Tibial artery (tissue), 4 donors: Measurements from ENCODE around the gene MEX3D.

Experiments used
- DNase-seq, 2 donors: peaks; one replicate each; pipeline ENCODE4 v3.0.0-alpha.2; 2019
- H3K27ac ChIP-seq, 2 donors: fragments of 200-600 bp; sonication (generic) in 1 of 2; 1 replicate in 1 of 2; 2 replicates in 1 of 2; pipeline ENCODE4 v1.5.1; 2018 to 2019; ENCODE audit warnings: mild to moderate bottlenecking in 1 of 2
- H3K27me3 ChIP-seq, 2 donors: fragments of 200-600 bp; sonication (generic) in 1 of 2; one replicate each; pipeline versions ENCODE4 v1.5.1 to v1.6.0; 2016 to 2019
- H3K36me3 ChIP-seq, 3 donors: fragments of 200-600 bp; sonication (generic) in 2 of 3; one replicate each; pipeline ENCODE4 v1.5.1; 2016 to 2019; ENCODE audit warnings: mild to moderate bottlenecking in 2 of 3
- H3K4me1 ChIP-seq, 4 donors: fragments of 200-600 bp; sonication (generic) in 2 of 4; 1 replicate in 3 of 4; 2 replicates in 1 of 4; pipeline ENCODE4 v1.5.1; 2016 to 2019
- H3K4me3 ChIP-seq, 2 donors: fragments of 200-600 bp; sonication (generic) in 1 of 2; 1 replicate in 1 of 2; 2 replicates in 1 of 2; pipeline ENCODE4 v1.5.1; 2018 to 2019; ENCODE audit warnings: mild to moderate bottlenecking in 2 of 2
- H3K9me3 ChIP-seq, 3 donors: fragments of 200-600 bp; sonication (generic) in 1 of 3; one replicate each; pipeline ENCODE4 v1.5.1; 2016 to 2019
- intact Hi-C: fragments of 100-400 bp; cut with DNase I; formaldehyde crosslinking; loops from one replicate; pipeline ENCODE4 v1.15.0; 2023; ENCODE audit warnings: low total_unique reads
- TF ChIP-seq, protein P1 (sequence below), 2 experiments: fragments of 200-600 bp in 1 of 2; fragments of 450-650 bp in 1 of 2; IDR thresholded peaks; one replicate each; pipeline ENCODE4 v1.5.1; 2017 to 2019; ENCODE audit warnings: antibody characterized with exemption in 2 of 2, mild to moderate bottlenecking in 1 of 2, moderate library complexity in 1 of 2

Gene MEX3D

DNA sequence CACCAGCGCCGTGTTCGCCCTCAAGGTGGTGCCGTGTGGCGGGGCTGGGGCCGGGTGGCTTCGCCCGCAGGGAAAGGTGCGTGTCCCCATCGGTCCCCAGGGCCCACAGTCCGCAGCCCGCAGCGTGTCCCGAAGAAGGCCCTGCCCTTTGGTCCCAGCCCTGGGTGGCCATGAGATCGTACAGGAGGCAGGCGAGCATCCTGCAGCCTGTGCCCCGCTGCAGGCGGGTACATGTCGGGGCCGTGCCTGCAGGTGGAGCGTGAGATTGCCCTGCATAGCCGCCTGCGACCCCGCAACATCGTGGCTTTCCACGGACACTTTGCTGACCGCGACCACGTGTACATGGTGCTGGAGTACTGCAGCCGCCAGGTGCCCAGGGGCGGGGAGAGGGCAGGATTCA is 42.8 kb downstream of the MEX3D start:
- intact Hi-C loops = no loop called here
- H3K9me3 ChIP-seq = no peaks in the 10 kb centered on the region
- DNase-seq = no peak
- peaks cover 0 to 83% of the 10 kb centered on the region in 2 donors for H3K27me3 ChIP-seq
- H3K36me3 ChIP-seq = no peaks in the 10 kb centered on the region
- H3K4me3 ChIP-seq = no peak overlapping the region
- peaks cover 0 to 9% (median 7%) of the 10 kb centered on the region in 4 donors for H3K4me1 ChIP-seq
- H3K27ac ChIP-seq = no peak overlapping the region
- TF ChIP-seq, protein P1, sequence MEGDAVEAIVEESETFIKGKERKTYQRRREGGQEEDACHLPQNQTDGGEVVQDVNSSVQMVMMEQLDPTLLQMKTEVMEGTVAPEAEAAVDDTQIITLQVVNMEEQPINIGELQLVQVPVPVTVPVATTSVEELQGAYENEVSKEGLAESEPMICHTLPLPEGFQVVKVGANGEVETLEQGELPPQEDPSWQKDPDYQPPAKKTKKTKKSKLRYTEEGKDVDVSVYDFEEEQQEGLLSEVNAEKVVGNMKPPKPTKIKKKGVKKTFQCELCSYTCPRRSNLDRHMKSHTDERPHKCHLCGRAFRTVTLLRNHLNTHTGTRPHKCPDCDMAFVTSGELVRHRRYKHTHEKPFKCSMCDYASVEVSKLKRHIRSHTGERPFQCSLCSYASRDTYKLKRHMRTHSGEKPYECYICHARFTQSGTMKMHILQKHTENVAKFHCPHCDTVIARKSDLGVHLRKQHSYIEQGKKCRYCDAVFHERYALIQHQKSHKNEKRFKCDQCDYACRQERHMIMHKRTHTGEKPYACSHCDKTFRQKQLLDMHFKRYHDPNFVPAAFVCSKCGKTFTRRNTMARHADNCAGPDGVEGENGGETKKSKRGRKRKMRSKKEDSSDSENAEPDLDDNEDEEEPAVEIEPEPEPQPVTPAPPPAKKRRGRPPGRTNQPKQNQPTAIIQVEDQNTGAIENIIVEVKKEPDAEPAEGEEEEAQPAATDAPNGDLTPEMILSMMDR (IDR thresholded peaks at IDR 0.05) = no peak

DNA sequence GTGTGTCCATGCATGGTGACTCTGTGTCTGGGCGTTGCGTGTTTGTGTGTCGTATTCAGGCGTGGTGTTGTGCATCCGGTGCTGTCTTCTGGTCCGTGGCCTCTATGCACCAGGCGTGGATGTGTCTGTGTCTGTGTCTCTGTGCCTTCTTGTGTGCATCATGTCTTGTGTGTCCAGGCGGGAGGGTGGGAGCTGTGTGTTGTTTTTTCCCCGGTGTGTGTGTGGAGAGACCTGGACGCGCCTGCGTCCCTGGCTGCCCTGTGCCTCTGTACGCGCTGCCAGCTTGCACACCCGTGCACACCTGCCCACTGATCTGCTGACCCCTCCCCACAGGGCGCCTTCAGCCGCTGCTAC is 43.2 kb downstream of the MEX3D start:
- Histone ChIP-seq H3K4me1 (peaks cover 0 to 9% (median 7%) of the 10 kb centered on the region in 4 donors), H3K4me3 (no peak overlapping the region), H3K27ac (no peak overlapping the region), H3K27me3 (peaks cover 0 to 83% of the 10 kb centered on the region in 2 donors), H3K36me3 (no peaks in the 10 kb centered on the region), H3K9me3 (no peaks in the 10 kb centered on the region)
- DNase-seq = no peak
- TF ChIP-seq, protein P1 (IDR thresholded peaks at IDR 0.05) = no peak
- intact Hi-C loops = no loop called here

DNA sequence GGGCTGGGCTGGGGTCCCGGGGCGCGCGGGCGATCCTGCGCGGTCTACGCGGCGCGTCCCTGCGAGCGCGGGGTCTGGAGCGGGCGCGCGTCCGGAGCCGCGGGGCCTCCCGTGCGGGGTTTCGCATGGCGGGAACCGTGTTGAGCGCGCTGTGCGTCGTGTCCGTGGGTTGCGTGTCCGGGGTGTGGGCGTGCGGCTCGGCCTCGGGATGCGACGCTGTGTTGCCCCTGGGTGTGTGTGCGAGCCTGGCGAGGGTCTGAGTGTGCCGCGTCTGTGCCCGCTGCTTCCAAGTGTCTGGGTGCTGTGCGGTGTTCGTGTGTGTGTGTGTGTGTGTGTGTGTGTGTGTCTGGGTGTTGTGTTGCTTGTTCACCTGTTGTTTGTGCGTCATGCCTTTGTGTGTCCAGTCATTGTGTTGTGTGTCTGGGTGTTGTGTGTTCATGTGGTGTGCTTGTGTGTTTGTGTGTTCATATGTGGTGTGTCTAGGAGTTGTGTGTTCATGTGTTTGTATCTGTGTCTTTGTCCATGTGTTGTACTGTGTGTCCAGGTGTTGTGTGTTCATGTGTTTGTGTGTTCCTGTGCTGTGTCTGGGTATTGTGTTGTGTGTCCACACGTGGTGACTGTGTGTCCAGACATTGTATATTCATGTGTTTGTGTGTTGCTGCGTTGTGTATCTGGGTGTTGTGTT is 43.7 kb downstream of the MEX3D start:
- TF ChIP-seq, protein P1 (IDR thresholded peaks at IDR 0.05) = no peak
- H3K4me3 ChIP-seq = no peak overlapping the region

DNA sequence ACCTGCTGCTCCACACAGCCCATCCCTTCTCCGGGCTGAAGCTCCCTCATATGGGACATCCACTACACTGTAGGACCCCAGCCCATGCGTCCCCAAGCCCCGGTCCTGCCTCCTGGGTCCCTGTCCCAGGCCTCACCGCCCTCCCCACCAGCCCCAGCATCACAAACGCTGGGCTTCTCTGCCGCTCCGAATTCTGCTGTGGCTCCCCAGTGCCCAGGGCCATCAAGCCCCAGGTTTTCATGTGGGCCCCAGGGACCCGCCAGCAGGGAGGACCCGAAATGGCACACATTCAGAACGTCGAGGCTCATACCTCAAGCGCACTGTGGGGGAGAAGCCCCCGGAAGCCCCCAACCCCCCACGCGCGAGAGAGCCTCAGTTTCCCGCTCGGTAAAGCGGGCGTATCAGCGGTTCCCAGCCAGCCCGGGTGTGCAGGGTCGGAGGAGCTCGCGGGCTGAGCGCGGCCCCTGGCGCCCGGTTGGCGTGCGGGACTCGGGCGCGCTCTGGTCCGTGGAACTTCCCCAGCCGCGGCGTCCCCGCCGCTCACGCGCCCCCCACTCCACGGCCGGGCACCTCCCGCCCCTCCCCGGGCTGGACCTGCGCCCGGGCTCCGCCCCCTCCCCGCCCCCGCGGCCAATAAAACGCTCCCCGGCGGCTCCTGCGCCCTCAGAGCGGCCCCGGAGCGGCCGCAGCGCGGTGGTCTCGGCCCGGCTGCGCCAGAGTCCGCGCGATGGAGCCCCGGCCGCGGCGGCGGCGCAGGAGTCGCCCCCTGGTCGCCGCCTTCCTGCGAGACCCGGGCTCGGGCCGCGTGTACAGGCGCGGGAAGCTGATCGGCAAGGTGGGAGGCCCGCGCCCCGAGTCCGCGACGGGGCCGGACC is 44.5 kb downstream of the MEX3D start, which contains the start of gene PLK5:
Gene PLK5, plus strand, starts transcription at position 666 of the 875 bp plus-strand sequence. CDS start 2,920 bp downstream, outside the sequence.
- Histone ChIP-seq H3K9me3 (no peaks in the 10 kb centered on the region), H3K27ac (no peak within 1 kb of the TSS), H3K27me3 (peaks cover 0 to 78% of the 10 kb centered on the region in 2 donors), H3K4me3 (no peak within 1 kb of the TSS), H3K36me3 (no peaks in the 10 kb centered on the region), H3K4me1 (peaks cover 0 to 9% (median 7%) of the 10 kb centered on the region in 4 donors)
- intact Hi-C loops = no loop called here
- DNase-seq = no peak
- TF ChIP-seq, protein P1 (IDR thresholded peaks at IDR 0.05) = no peak

More for the DNA sequence above, 43.7 kb downstream of the MEX3D start:
- Histone ChIP-seq H3K4me1 (peaks cover 0 to 9% (median 7%) of the 10 kb centered on the region in 4 donors), H3K27ac (no peak overlapping the region), H3K36me3 (no peaks in the 10 kb centered on the region), H3K9me3 (no peaks in the 10 kb centered on the region), H3K27me3 (peaks cover 0 to 81% of the 10 kb centered on the region in 2 donors)
- intact Hi-C loops = no loop called here
- no peak for DNase-seq

GRCh38 chr19:1522838-1523237 is 45.3 kb downstream of the MEX3D start:
- intact Hi-C loops = no loop called here
- H3K27me3 ChIP-seq = peaks cover 0 to 77% of the 10 kb centered on the region in 2 donors
- DNase-seq = no peak

More at GRCh38 chr19:1522838-1523237, 45.3 kb downstream of the MEX3D start:
- Histone ChIP-seq H3K4me3 (no peak overlapping the region), H3K9me3 (no peaks in the 10 kb centered on the region), H3K27ac (no peak overlapping the region), H3K36me3 (no peaks in the 10 kb centered on the region), H3K4me1 (peaks cover 0 to 9% (median 7%) of the 10 kb centered on the region in 4 donors)
- TF ChIP-seq, protein P1 (IDR thresholded peaks at IDR 0.05) = no peak
